K562 (cell line): ENCODE results near the gene PDE4D. TPM values are rescaled to one million over a fixed set of nuclear protein-coding genes. Genes with fewer than 3 reads are reported as not detected.
"Not testable (repeated sequence)": the region's sequence is repeated elsewhere in the genome, so short reads cannot be mapped to it uniquely, and the experiment has no call there.

Experiments
- ATAC-seq: fragments of 200-7000 bp; cut with Tn5 transposase; 3 replicates; pipeline ENCODE4 v1.9.1; 2020; ENCODE audit warnings: moderate library complexity
- BruUV-seq: library from RNA; stranded (reverse); fragments of 400-500 nt; replicated peaks from 2 replicates; lab custom pipeline; 2021; lab: Mats Ljungman, UMichigan
- CTCF ChIA-PET: fragments of 300-600 bp; formaldehyde crosslinking; extraction: SDS; loops from one replicate; lab custom pipeline; 2021; ENCODE audit warnings: low intra/inter-chr PET ratio; lab: Yijun Ruan, JAX
- POLR2A ChIA-PET: fragments of 300-600, 350-650 bp; sonication (Branson Sonifier 250); formaldehyde crosslinking; extraction: SDS; loops from one replicate; lab custom pipeline; 2021; ENCODE audit warnings: antibody characterized with exemption, inconsistent platforms; lab: Yijun Ruan, JAX
- DNase-seq, 4 experiments: peaks; one replicate each; pipeline versions ENCODE4 v3.0.0 to v3.0.0-alpha.2; 2011 to 2018; ENCODE audit warnings: low spot score in 3 of 4, mixed read lengths in 3 of 4; ENCODE audit errors: extremely low read depth in 1 of 4
- FAIRE-seq: peaks from 2 replicates; lab custom pipeline; 2011; peaks lifted over from hg19 to GRCh38; lab: Jason Lieb, UNC
- H2AFZ ChIP-seq: 2 replicates; pipeline ENCODE4 v1.6.0; 2011; ENCODE audit warnings: low read depth, low read length, control low read depth, inconsistent platforms
- H3K27ac ChIP-seq: fragments of 200-600 bp; 3 replicates; pipeline ENCODE4 v1.8.0; 2011; ENCODE audit warnings: low read depth, mild to moderate bottlenecking, control low read depth, inconsistent platforms, low read length, moderate library complexity, mixed read lengths; ENCODE audit errors: extremely low read depth
- H3K27me3 ChIP-seq, 2 experiments: fragments of 300-600 bp in 1 of 2; 2 replicates in 1 of 2; 3 replicates in 1 of 2; pipeline versions ENCODE4 v1.6.0 to v1.8.0; 2011; ENCODE audit warnings: inconsistent platforms in 2 of 2, low read length in 2 of 2, mild to moderate bottlenecking in 1 of 2, mixed read lengths in 1 of 2, moderate library complexity in 1 of 2; ENCODE audit not compliant: control insufficient read depth in 2 of 2, insufficient read depth in 2 of 2
- H3K36me3 ChIP-seq: fragments of 300-600 bp; 3 replicates; pipeline ENCODE4 v1.8.0; 2011; ENCODE audit warnings: mild to moderate bottlenecking, low read length, inconsistent platforms; ENCODE audit not compliant: control insufficient read depth, insufficient read depth
- H3K4me1 ChIP-seq, 2 experiments: fragments of 200-600 bp in 1 of 2; replicated peaks in 1 of 2; 2 replicates in 1 of 2; 3 replicates in 1 of 2; pipeline versions ENCODE4 v1.5.1 to v1.8.0; 2011; ENCODE audit warnings: inconsistent platforms in 2 of 2, low read length in 2 of 2, mild to moderate bottlenecking in 1 of 2, mixed read lengths in 1 of 2, moderate library complexity in 1 of 2; ENCODE audit not compliant: control insufficient read depth in 2 of 2, insufficient read depth in 2 of 2
- H3K4me2 ChIP-seq: 2 replicates; pipeline ENCODE4 v1.6.1; 2011; ENCODE audit warnings: low read length, control low read depth, inconsistent platforms, mixed read lengths; ENCODE audit not compliant: insufficient read depth
- H3K4me3 ChIP-seq: fragments of 200-600 bp; sonication (generic), shearing (Covaris generic); 2 replicates; pipeline ENCODE4 v1.5.1; 2016; ENCODE audit warnings: control low read depth, inconsistent platforms
- H3K79me2 ChIP-seq: fragments of 200-600 bp; 3 replicates; pipeline ENCODE4 v1.8.0; 2011; ENCODE audit warnings: low read length, inconsistent platforms; ENCODE audit not compliant: control insufficient read depth, insufficient read depth
- H3K9ac ChIP-seq, 2 experiments: 2 replicates each; pipeline versions ENCODE4 v1.6.0 to v1.6.1; 2011; ENCODE audit warnings: low read depth in 2 of 2, low read length in 2 of 2, control low read depth in 1 of 2, inconsistent platforms in 1 of 2, mild to moderate bottlenecking in 1 of 2, mixed read lengths in 1 of 2; ENCODE audit not compliant: insufficient read depth in 1 of 2
- H3K9me1 ChIP-seq: one replicate; pipeline ENCODE4 v1.6.0; 2011; ENCODE audit warnings: inconsistent platforms, mild to moderate bottlenecking, low read length, moderate library complexity; ENCODE audit not compliant: control insufficient read depth, insufficient read depth
- H3K9me3 ChIP-seq: replicated peaks from 2 replicates; pipeline ENCODE4 v1.5.1; 2011; ENCODE audit warnings: low read depth, low read length, inconsistent platforms; ENCODE audit not compliant: control insufficient read depth, insufficient read depth
- H4K20me1 ChIP-seq: replicated peaks from 2 replicates; pipeline ENCODE4 v1.6.1; 2011; ENCODE audit warnings: low read length, inconsistent platforms, mixed read lengths; ENCODE audit not compliant: control insufficient read depth, insufficient read depth
- ELK1 ChIP-seq: sonication (generic); formaldehyde crosslinking; IDR thresholded peaks from 2 replicates; pipeline ENCODE4 v1.8.1; 2022; ENCODE audit warnings: missing genetic modification reagents
- HOMEZ ChIP-seq: fragments of 250-450 bp; sonication (Bioruptor Pico); IDR thresholded peaks from 2 replicates; pipeline ENCODE4 v1.4.0; 2020; ENCODE audit warnings: mild to moderate bottlenecking, moderate library complexity
- STAG1 ChIP-seq: sonication (generic); formaldehyde crosslinking; IDR thresholded peaks from 2 replicates; pipeline ENCODE4 v1.5.0; 2020; ENCODE audit warnings: missing genetic modification reagents, borderline replicate concordance
- ZC3H8 ChIP-seq: fragments of 450-650 bp; IDR thresholded peaks from 2 replicates; pipeline ENCODE4 v1.6.1; 2017
- WGBS: fragments of 100-300 bp; shearing (Covaris generic); methylation state at CpG from one replicate; pipeline ENCODE4 v1.1.6; 2016; ENCODE audit warnings: low coverage, mixed read lengths; ENCODE audit not compliant: insufficient coverage; ENCODE audit errors: missing lambda C conversion rate; 5-methylcytosine and 5-hydroxymethylcytosine counted together
- in situ Hi-C: fragments of 300-500 bp; cut with MboI; formaldehyde crosslinking; loops from 4 replicates; pipeline ENCODE4 v1.15.0; 2018; ENCODE audit warnings: inconsistent platforms, mixed read lengths
- intact Hi-C: fragments of 100-400 bp; cut with micrococcal nuclease; formaldehyde crosslinking; loops from 2 replicates; pipeline ENCODE4 v1.14.2; 2022
- polyA plus RNA-seq, 8 experiments: library from polyadenylated mRNA; depleted of rRNA in 4 of 8; stranded (reverse) in 5 of 8; unstranded in 3 of 8; fragments of >200 nt; fragmentation: Nextera tagmentation in 2 of 8; fragmentation: Illumina TruSeq in 1 of 8; extraction: Ambion mirVana in 2 of 8; extraction: Trizol in 1 of 8; gene quantifications; 2 replicates each; pipeline versions ENCODE4 v1.2.1 to v1.2.3, GENCODE V29; 2011 to 2014; ENCODE audit warnings: inconsistent platforms in 1 of 8, missing spikeins in 1 of 8
- total RNA-seq, 7 experiments: library from RNA; depleted of rRNA in 6 of 7; stranded (reverse); fragments of >200 nt in 6 of 7; fragmentation: Illumina TruSeq in 2 of 7; extraction: Trizol in 2 of 7; gene quantifications; 2 replicates each; pipeline versions ENCODE4 v1.2.1 to v1.2.3, GENCODE V29; 2011 to 2021; ENCODE audit warnings: low replicate concordance in 1 of 7

Gene PDE4D
- total and polyA plus RNA-seq, 9 of the 15 experiments (the other 6 are each of a cell fraction or from before 2014, with no cell fraction given): 0.04 to 0.46 (median 0.13) TPM

GRCh38 chr5:59401637-59402036 lies 491.9 kb downstream of the PDE4D start:
- FAIRE-seq (no peak), DNase-seq (no peak), ATAC-seq (no peak)
- no peaks in the 10 kb centered on the region for H3K9me3 ChIP-seq
- no peak overlapping the region for H3K27ac ChIP-seq
- H3K79me2 ChIP-seq: no peaks in the 10 kb centered on the region
- ChIA-PET CTCF (no interaction called here), POLR2A (no interaction called here)
- no peaks in the 10 kb centered on the region for H3K27me3 ChIP-seq
- H3K4me1 ChIP-seq: no peaks in the 10 kb centered on the region
- in situ Hi-C loops (no loop called here), intact Hi-C loops (no loop called here)
- no peak overlapping the region for H2AFZ ChIP-seq
- TF ChIP-seq STAG1 (CRISPR knock-in tag): no peak
- no peak for TF ChIP-seq ELK1 (CRISPR knock-in tag)
- no peak for TF ChIP-seq ZC3H8
- no peak for TF ChIP-seq HOMEZ (CRISPR knock-in tag)
- H4K20me1 ChIP-seq: no peaks in the 10 kb centered on the region
- 0% methylated on average over 2 of the region's 2 CpGs for WGBS
- no peak overlapping the region for H3K9ac ChIP-seq
- H3K36me3 ChIP-seq: no peaks in the 10 kb centered on the region
- no peak overlapping the region for H3K4me3 ChIP-seq
- no TSS peak for BruUV-seq
- no peaks in the 10 kb centered on the region for H3K9me1 ChIP-seq
- H3K4me2 ChIP-seq: no peak overlapping the region

- ATAC-seq, H3K9ac ChIP-seq, H4K20me1 ChIP-seq, POLR2A ChIA-PET, H3K27me3 ChIP-seq, intact Hi-C loops, H3K4me3 ChIP-seq, DNase-seq, H3K79me2 ChIP-seq, H2AFZ ChIP-seq, H3K9me1 ChIP-seq, CTCF ChIA-PET, in situ Hi-C loops, BruUV-seq, H3K9me3 ChIP-seq, H3K4me2 ChIP-seq, H3K4me1 ChIP-seq, H3K27ac ChIP-seq, FAIRE-seq, H3K36me3 ChIP-seq: not testable (repeated sequence)
- WGBS: no CpG with 5 or more reads among the region's 15 CpGs
Measured at GRCh38 chr5:59394956-59395355, 498.6 kb downstream of the PDE4D start.
